ENCODE measurements around the gene S1PR3. TPM values are rescaled to one million over a fixed set of nuclear protein-coding genes. Genes with fewer than 3 reads are reported as not detected.
A peak's percentile ranks its signal among the peaks of the same experiment; 100 is the strongest.

The S1PR3 gene
- total and polyA plus RNA-seq, 4 donors: 1.4 to 4.5 (median 2.9) TPM

DNA sequence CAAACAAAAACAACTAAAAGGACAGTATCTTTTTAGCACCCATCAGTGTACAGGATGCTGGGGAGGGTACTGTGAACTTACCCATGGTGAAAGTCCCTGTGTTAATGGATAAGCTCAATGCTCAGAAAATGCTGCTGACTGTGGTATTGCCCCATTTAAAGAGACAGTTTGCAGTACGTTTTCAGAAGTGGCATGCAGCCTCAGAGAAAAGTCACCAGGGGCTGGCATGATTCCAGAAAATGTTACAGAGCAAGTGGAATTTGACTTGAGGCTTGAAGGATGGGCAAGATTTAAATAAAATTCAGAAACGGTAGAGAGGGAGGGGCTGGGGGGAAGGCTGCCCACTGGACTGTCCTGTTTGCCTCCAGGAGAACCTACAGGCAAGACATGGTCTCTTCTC is 7.2 kb downstream of the S1PR3 start:
- no peak overlapping the region for H3K27ac ChIP-seq (ENCODE audit: low read depth in 1 of 2, low read length in 2 of 2)
- no peak overlapping the region for H3K4me3 ChIP-seq (ENCODE audit: low read depth in 1 of 3, low read length in 3 of 3)
- no peak overlapping the region for H3K9ac ChIP-seq (ENCODE audit: low read depth in 1 of 2, low read length in 2 of 2)
- no peaks in the 10 kb centered on the region for H3K36me3 ChIP-seq (ENCODE audit: control insufficient read depth in 4 of 4, insufficient read depth in 3 of 4, low read depth in 1 of 4, low read length in 3 of 4)
- TF ChIP-seq FOXA2 (IDR thresholded peaks at IDR 0.05): no peak
- H3K9me3 ChIP-seq (ENCODE audit: control insufficient read depth in 4 of 4, low read length in 3 of 4): no peaks in the 10 kb centered on the region
- H3K27me3 ChIP-seq (ENCODE audit: control insufficient read depth in 4 of 4, insufficient read depth in 4 of 4, low read length in 3 of 4): peaks cover 0 to 3% (median 1%) of the 10 kb centered on the region in 4 donors
- 35% methylated on average over 2 of the region's 2 CpGs for WGBS
- peaks cover 0 to 21% (median 12%) of the 10 kb centered on the region in 4 donors for H3K4me1 ChIP-seq (ENCODE audit: control insufficient read depth in 4 of 4, insufficient read depth in 4 of 4, low read length in 3 of 4)
- DNase-seq (ENCODE audit: low spot score): no peak

DNA sequence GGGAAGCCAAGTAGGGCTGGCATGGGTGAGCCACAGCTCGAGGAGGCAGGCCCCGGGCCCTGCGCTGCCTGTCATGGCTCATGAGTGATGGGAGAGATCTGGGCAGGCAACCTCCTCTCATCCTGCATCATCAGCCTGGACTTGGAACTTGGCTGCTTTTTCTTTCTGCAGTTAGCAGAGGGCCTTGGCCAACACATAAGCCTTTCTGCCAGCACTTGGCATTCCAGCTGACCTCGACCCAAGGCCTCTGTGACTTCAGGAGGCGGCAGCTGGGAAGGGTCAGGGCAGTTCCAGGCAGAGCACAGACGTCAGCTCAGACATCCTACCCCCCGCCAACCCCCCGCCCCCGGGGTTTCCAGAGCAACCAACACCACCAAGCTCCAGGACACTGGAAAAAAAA is 7.6 kb downstream of the S1PR3 start:
- 61% methylated on average over 9 of the region's 9 CpGs for WGBS

More for the DNA sequence above, 7.6 kb downstream of the S1PR3 start:
- Histone ChIP-seq H3K9me3 (ENCODE audit: control insufficient read depth in 4 of 4, low read length in 3 of 4) (no peaks in the 10 kb centered on the region), H3K4me3 (ENCODE audit: low read depth in 1 of 3, low read length in 3 of 3) (no peak overlapping the region), H3K4me1 (ENCODE audit: control insufficient read depth in 4 of 4, insufficient read depth in 4 of 4, low read length in 3 of 4) (peaks cover 0 to 17% (median 8%) of the 10 kb centered on the region in 4 donors), H3K9ac (ENCODE audit: low read depth in 1 of 2, low read length in 2 of 2) (no peak overlapping the region), H3K27ac (ENCODE audit: low read depth in 1 of 2, low read length in 2 of 2) (no peak overlapping the region), H3K36me3 (ENCODE audit: control insufficient read depth in 4 of 4, insufficient read depth in 3 of 4, low read depth in 1 of 4, low read length in 3 of 4) (no peaks in the 10 kb centered on the region), H3K27me3 (ENCODE audit: control insufficient read depth in 4 of 4, insufficient read depth in 4 of 4, low read length in 3 of 4) (peaks cover 0 to 3% (median 1%) of the 10 kb centered on the region in 4 donors)
- TF ChIP-seq RXRA (IDR thresholded peaks at IDR 0.05) (peak; percentile 29 to 55), JUND (IDR thresholded peaks at IDR 0.05) (no peak), FOXA1 (IDR thresholded peaks at IDR 0.05) (no peak), GABPA (IDR thresholded peaks at IDR 0.05 in 1 of 2, conservative IDR thresholded peaks at IDR 0.05 in 1 of 2) (no peak), HNF4G (IDR thresholded peaks at IDR 0.05) (no peak), NR2F2 (IDR thresholded peaks at IDR 0.05) (peak; percentile 93), HNF4A (conservative IDR thresholded peaks at IDR 0.05) (no peak), EGR1 (IDR thresholded peaks at IDR 0.05; ENCODE audit: low read depth in 2 of 2) (no peak), TAF1 (conservative IDR thresholded peaks at IDR 0.05) (no peak), FOXA2 (IDR thresholded peaks at IDR 0.05) (no peak), RAD21 (IDR thresholded peaks at IDR 0.05) (peak in 1 of 2 donors; percentile 21), YY1 (IDR thresholded peaks at IDR 0.05) (no peak), SP1 (IDR thresholded peaks at IDR 0.05) (peak; percentile 36)
- TF ChIP-seq, protein P1, sequence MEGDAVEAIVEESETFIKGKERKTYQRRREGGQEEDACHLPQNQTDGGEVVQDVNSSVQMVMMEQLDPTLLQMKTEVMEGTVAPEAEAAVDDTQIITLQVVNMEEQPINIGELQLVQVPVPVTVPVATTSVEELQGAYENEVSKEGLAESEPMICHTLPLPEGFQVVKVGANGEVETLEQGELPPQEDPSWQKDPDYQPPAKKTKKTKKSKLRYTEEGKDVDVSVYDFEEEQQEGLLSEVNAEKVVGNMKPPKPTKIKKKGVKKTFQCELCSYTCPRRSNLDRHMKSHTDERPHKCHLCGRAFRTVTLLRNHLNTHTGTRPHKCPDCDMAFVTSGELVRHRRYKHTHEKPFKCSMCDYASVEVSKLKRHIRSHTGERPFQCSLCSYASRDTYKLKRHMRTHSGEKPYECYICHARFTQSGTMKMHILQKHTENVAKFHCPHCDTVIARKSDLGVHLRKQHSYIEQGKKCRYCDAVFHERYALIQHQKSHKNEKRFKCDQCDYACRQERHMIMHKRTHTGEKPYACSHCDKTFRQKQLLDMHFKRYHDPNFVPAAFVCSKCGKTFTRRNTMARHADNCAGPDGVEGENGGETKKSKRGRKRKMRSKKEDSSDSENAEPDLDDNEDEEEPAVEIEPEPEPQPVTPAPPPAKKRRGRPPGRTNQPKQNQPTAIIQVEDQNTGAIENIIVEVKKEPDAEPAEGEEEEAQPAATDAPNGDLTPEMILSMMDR (IDR thresholded peaks at IDR 0.05; ENCODE audit: low read depth, low read length, missing input control): no peak
- TF ChIP-seq, protein P2, sequence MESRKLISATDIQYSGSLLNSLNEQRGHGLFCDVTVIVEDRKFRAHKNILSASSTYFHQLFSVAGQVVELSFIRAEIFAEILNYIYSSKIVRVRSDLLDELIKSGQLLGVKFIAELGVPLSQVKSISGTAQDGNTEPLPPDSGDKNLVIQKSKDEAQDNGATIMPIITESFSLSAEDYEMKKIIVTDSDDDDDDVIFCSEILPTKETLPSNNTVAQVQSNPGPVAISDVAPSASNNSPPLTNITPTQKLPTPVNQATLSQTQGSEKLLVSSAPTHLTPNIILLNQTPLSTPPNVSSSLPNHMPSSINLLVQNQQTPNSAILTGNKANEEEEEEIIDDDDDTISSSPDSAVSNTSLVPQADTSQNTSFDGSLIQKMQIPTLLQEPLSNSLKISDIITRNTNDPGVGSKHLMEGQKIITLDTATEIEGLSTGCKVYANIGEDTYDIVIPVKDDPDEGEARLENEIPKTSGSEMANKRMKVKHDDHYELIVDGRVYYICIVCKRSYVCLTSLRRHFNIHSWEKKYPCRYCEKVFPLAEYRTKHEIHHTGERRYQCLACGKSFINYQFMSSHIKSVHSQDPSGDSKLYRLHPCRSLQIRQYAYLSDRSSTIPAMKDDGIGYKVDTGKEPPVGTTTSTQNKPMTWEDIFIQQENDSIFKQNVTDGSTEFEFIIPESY (IDR thresholded peaks at IDR 0.05): no peak
- TF ChIP-seq, protein P3, sequence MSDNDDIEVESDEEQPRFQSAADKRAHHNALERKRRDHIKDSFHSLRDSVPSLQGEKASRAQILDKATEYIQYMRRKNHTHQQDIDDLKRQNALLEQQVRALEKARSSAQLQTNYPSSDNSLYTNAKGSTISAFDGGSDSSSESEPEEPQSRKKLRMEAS (IDR thresholded peaks at IDR 0.05): no peak
- TF ChIP-seq, protein P4, sequence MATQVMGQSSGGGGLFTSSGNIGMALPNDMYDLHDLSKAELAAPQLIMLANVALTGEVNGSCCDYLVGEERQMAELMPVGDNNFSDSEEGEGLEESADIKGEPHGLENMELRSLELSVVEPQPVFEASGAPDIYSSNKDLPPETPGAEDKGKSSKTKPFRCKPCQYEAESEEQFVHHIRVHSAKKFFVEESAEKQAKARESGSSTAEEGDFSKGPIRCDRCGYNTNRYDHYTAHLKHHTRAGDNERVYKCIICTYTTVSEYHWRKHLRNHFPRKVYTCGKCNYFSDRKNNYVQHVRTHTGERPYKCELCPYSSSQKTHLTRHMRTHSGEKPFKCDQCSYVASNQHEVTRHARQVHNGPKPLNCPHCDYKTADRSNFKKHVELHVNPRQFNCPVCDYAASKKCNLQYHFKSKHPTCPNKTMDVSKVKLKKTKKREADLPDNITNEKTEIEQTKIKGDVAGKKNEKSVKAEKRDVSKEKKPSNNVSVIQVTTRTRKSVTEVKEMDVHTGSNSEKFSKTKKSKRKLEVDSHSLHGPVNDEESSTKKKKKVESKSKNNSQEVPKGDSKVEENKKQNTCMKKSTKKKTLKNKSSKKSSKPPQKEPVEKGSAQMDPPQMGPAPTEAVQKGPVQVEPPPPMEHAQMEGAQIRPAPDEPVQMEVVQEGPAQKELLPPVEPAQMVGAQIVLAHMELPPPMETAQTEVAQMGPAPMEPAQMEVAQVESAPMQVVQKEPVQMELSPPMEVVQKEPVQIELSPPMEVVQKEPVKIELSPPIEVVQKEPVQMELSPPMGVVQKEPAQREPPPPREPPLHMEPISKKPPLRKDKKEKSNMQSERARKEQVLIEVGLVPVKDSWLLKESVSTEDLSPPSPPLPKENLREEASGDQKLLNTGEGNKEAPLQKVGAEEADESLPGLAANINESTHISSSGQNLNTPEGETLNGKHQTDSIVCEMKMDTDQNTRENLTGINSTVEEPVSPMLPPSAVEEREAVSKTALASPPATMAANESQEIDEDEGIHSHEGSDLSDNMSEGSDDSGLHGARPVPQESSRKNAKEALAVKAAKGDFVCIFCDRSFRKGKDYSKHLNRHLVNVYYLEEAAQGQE (IDR thresholded peaks at IDR 0.05): no peak
- TF ChIP-seq, protein P5, sequence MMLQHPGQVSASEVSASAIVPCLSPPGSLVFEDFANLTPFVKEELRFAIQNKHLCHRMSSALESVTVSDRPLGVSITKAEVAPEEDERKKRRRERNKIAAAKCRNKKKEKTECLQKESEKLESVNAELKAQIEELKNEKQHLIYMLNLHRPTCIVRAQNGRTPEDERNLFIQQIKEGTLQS (IDR thresholded peaks at IDR 0.05): no peak
- DNase-seq (ENCODE audit: low spot score): no peak
